IMR-90 (cell line): ENCODE measurements around the gene RBM39.

ENCODE experiments used
- CEBPB ChIP-seq: IDR thresholded peaks from 2 replicates; pipeline ENCODE4 v1.6.1; 2012; ENCODE audit warnings: low read depth, low read length, improper control_type of control experiment
- CHD1 ChIP-seq: IDR thresholded peaks from 2 replicates; pipeline ENCODE4 v1.6.1; 2012; ENCODE audit warnings: low read depth, low read length, improper control_type of control experiment
- MAFK ChIP-seq: IDR thresholded peaks from 2 replicates; pipeline ENCODE4 v1.6.1; 2012; ENCODE audit warnings: low read depth, low read length, improper control_type of control experiment
- MXI1 ChIP-seq: IDR thresholded peaks from 2 replicates; pipeline ENCODE4 v1.6.1; 2012; ENCODE audit warnings: low read depth, mild to moderate bottlenecking, low read length, moderate library complexity, borderline replicate concordance
- NFE2L2 ChIP-seq: fragments of 150-350 bp; IDR thresholded peaks from 2 replicates; pipeline ENCODE4 v1.6.1; 2016; ENCODE audit warnings: low read depth, mild to moderate bottlenecking, low read length
- POLR2A ChIP-seq: IDR thresholded peaks from 2 replicates; pipeline ENCODE4 v1.6.1; 2012; ENCODE audit warnings: mild to moderate bottlenecking, low read depth, low read length
- RAD21 ChIP-seq: IDR thresholded peaks from 2 replicates; pipeline ENCODE4 v1.6.1; 2012; ENCODE audit warnings: low read length, improper control_type of control experiment
- RCOR1 ChIP-seq: IDR thresholded peaks from 2 replicates; pipeline ENCODE4 v1.6.1; 2012; ENCODE audit warnings: mild to moderate bottlenecking, low read length, improper control_type of control experiment; ENCODE audit not compliant: insufficient replicate concordance
- RFX5 ChIP-seq: IDR thresholded peaks from 2 replicates; pipeline ENCODE4 v1.8.0; 2012; ENCODE audit warnings: low read depth, mild to moderate bottlenecking, low read length, moderate library complexity
- TF ChIP-seq, protein P1 (sequence below): conservative IDR thresholded peaks from 2 replicates; pipeline ENCODE4 v1.5.1; 2012; ENCODE audit warnings: mild to moderate bottlenecking, low read depth, low read length, improper control_type of control experiment
- TF ChIP-seq, protein P2 (sequence below): fragments of 150-350 bp; IDR thresholded peaks from 2 replicates; pipeline ENCODE4 v1.6.1; 2017; ENCODE audit warnings: mild to moderate bottlenecking, antibody characterized with exemption, low read length, low read depth
- TF ChIP-seq, protein P3 (sequence below): fragments of 150-350 bp; IDR thresholded peaks from 2 replicates; pipeline ENCODE4 v1.6.1; 2016; ENCODE audit warnings: low read depth, mild to moderate bottlenecking, low read length, moderate library complexity, borderline replicate concordance

DNA sequence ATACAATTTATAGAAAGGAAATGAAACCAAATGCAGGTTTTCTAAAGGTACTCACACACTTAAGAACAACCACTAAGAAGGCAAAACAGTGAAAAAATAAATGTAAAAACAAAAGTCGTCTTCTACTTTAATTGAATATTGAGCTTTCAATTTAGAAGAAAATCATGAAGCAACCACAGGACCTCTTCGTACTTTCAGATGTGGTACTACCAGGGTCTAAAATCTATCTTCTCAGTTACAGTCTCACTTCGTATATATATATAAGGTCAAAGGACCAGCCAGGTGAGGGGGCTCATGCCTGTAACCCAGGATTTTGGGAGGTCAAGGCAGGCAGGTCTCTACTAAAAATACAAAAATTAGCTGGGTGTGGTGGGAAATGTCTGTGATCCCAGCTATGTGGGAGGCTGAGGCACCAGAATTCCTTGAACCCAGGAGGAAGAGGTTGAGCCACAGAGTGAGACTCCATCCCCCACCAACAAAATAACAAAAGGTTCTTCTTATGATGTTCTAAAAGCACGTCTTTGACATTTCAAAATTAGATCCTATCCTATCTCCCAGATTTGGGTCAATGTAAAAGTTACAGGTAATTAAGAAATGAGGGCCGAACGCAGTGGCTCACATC is 30.4 kb downstream of the RBM39 start:
- TF ChIP-seq, protein P1, sequence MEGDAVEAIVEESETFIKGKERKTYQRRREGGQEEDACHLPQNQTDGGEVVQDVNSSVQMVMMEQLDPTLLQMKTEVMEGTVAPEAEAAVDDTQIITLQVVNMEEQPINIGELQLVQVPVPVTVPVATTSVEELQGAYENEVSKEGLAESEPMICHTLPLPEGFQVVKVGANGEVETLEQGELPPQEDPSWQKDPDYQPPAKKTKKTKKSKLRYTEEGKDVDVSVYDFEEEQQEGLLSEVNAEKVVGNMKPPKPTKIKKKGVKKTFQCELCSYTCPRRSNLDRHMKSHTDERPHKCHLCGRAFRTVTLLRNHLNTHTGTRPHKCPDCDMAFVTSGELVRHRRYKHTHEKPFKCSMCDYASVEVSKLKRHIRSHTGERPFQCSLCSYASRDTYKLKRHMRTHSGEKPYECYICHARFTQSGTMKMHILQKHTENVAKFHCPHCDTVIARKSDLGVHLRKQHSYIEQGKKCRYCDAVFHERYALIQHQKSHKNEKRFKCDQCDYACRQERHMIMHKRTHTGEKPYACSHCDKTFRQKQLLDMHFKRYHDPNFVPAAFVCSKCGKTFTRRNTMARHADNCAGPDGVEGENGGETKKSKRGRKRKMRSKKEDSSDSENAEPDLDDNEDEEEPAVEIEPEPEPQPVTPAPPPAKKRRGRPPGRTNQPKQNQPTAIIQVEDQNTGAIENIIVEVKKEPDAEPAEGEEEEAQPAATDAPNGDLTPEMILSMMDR = no peak
- no peak for TF ChIP-seq CEBPB
- no peak for TF ChIP-seq POLR2A
- TF ChIP-seq MXI1 = no peak
- TF ChIP-seq, protein P2, sequence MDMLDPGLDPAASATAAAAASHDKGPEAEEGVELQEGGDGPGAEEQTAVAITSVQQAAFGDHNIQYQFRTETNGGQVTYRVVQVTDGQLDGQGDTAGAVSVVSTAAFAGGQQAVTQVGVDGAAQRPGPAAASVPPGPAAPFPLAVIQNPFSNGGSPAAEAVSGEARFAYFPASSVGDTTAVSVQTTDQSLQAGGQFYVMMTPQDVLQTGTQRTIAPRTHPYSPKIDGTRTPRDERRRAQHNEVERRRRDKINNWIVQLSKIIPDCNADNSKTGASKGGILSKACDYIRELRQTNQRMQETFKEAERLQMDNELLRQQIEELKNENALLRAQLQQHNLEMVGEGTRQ = no peak
- TF ChIP-seq RAD21 = no peak
- no peak for TF ChIP-seq RFX5
- no peak for TF ChIP-seq CHD1
- no peak for TF ChIP-seq MAFK
- no peak for TF ChIP-seq RCOR1
- TF ChIP-seq, protein P3, sequence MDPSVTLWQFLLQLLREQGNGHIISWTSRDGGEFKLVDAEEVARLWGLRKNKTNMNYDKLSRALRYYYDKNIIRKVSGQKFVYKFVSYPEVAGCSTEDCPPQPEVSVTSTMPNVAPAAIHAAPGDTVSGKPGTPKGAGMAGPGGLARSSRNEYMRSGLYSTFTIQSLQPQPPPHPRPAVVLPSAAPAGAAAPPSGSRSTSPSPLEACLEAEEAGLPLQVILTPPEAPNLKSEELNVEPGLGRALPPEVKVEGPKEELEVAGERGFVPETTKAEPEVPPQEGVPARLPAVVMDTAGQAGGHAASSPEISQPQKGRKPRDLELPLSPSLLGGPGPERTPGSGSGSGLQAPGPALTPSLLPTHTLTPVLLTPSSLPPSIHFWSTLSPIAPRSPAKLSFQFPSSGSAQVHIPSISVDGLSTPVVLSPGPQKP = no peak
- no peak for TF ChIP-seq NFE2L2
